Esophagus squamous epithelium (tissue), 5 donors: Measurements from ENCODE around the gene AK2. TPM values are rescaled to one million over a fixed set of nuclear protein-coding genes. Genes with fewer than 3 reads are reported as not detected.
A peak's percentile ranks its signal among the peaks of the same experiment; 100 is the strongest.

ENCODE experiments used
- DNase-seq: peaks from one replicate; lab custom pipeline; 2025; lab: John Stamatoyannopoulos, UW
- H3K27ac ChIP-seq, 4 donors: fragments of 200-600 bp; sonication (generic); one replicate each; pipeline ENCODE4 v1.5.1; 2016 to 2019; ENCODE audit warnings: mild to moderate bottlenecking in 1 of 4
- H3K27me3 ChIP-seq, 4 donors: fragments of 200-600 bp; sonication (generic); 1 replicate in 3 of 4; 2 replicates in 1 of 4; pipeline versions ENCODE4 v1.5.1 to v1.6.0; 2017 to 2021; ENCODE audit warnings: antibody characterized with exemption in 1 of 4
- H3K36me3 ChIP-seq, 3 donors: fragments of 200-600 bp; sonication (generic); one replicate each; pipeline ENCODE4 v1.5.1; 2016 to 2019
- H3K4me1 ChIP-seq, 3 donors: fragments of 200-600 bp; sonication (generic); one replicate each; pipeline ENCODE4 v1.5.1; 2017 to 2019
- H3K4me3 ChIP-seq, 4 donors: fragments of 200-600 bp; sonication (generic); 1 replicate in 3 of 4; 2 replicates in 1 of 4; pipeline ENCODE4 v1.5.1; 2016 to 2019; ENCODE audit warnings: mild to moderate bottlenecking in 2 of 4, moderate library complexity in 1 of 4
- H3K9me3 ChIP-seq, 3 donors: fragments of 200-600 bp; sonication (generic); one replicate each; pipeline ENCODE4 v1.5.1; 2016 to 2019
- CTCF ChIP-seq, 6 experiments: fragments of 450-650 bp in 4 of 6; fragments of 200-600 bp in 2 of 6; sonication (generic) in 2 of 6; IDR thresholded peaks; one replicate each; pipeline ENCODE4 v1.5.1; 2016 to 2019; ENCODE audit warnings: antibody characterized with exemption in 6 of 6, mild to moderate bottlenecking in 4 of 6, moderate library complexity in 4 of 6
- POLR2A ChIP-seq, 4 donors: fragments of 450-650 bp; IDR thresholded peaks; one replicate each; pipeline ENCODE4 v1.6.1; 2017; ENCODE audit warnings: antibody characterized with exemption in 4 of 4, mild to moderate bottlenecking in 4 of 4, moderate library complexity in 3 of 4
- WGBS, 2 donors: methylation state at CpG; one replicate each; pipeline ENCODE4 v1.1.5; 2018; 5-methylcytosine and 5-hydroxymethylcytosine counted together
- intact Hi-C: fragments of 100-400 bp; cut with DNase I; formaldehyde crosslinking; loops from one replicate; pipeline ENCODE4 v1.15.0; 2022
- total RNA-seq, 4 donors: library from RNA; depleted of rRNA; stranded (reverse); fragments of >200 nt; gene quantifications; one replicate each; pipeline ENCODE4 v1.1.0, GENCODE V29; 2016
- donor health status: DM: yes; HTN: yes; CAD: no.

AK2 gene
- total RNA-seq, 4 donors from 2014 or later: 126 to 167 (median 151) TPM

- TF ChIP-seq CTCF (IDR thresholded peaks at IDR 0.05): no peak
- TF ChIP-seq POLR2A (IDR thresholded peaks at IDR 0.05): no peak
- intact Hi-C loops: no loop called here
- 59 to 75% methylated on average over 6 to 8 of the region's 8 CpGs for WGBS, 2 donors
Observed at GRCh38 chr1:33039840-33040239, 3.2 kb upstream of the AK2 start.

DNA sequence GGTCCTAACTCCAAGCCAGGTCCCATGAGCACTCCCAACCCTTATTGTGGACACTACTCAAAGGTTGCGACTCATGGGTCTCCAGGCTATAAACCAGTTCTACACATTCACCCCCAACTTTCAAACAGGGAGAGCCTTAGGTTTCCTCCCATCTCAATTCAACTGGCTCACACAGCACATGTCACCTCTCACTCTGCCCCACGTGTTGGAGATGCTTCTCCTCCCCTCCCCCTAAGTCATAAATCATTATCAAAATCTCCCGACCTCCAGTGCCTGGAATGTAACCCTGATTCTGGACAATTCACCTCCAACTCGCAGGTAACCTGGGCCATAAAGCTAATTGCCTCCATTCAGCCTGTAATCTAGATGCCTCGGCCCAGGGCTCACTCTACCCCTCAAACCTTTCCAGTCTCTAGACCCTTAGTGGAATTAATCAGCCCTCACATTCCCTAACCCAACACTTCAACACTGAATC lies 595 bp downstream of the AK2 start:
- TF ChIP-seq POLR2A (IDR thresholded peaks at IDR 0.05): no peak
- no peak for TF ChIP-seq CTCF (IDR thresholded peaks at IDR 0.05)
- Histone ChIP-seq H3K36me3 (peaks cover 0 to 16% (median 0%) of the 10 kb centered on the region in 3 donors), H3K27ac (peak overlapping the region; percentile 84 to 92 (median 90)), H3K4me1 (peaks cover 9 to 55% (median 14%) of the 10 kb centered on the region in 3 donors), H3K4me3 (peak overlapping the region; percentile 78 to 99 (median 90)), H3K27me3 (no peaks in the 10 kb centered on the region), H3K9me3 (no peaks in the 10 kb centered on the region)
- DNase-seq: no peak
- intact Hi-C loops: no loop called here
- 6 to 9% methylated on average over 5 of the region's 5 CpGs for WGBS, 2 donors

More at GRCh38 chr1:33039840-33040239, 3.2 kb upstream of the AK2 start:
- no peaks in the 10 kb centered on the region for H3K9me3 ChIP-seq
- H3K27me3 ChIP-seq: no peaks in the 10 kb centered on the region
- peaks cover 9 to 20% (median 11%) of the 10 kb centered on the region in 3 donors for H3K4me1 ChIP-seq
- no peak overlapping the region for H3K27ac ChIP-seq
- H3K36me3 ChIP-seq: no peaks in the 10 kb centered on the region
- DNase-seq: no peak
- no peak overlapping the region for H3K4me3 ChIP-seq

- Histone ChIP-seq H3K9me3 (no peaks in the 10 kb centered on the region), H3K4me1 (peaks cover 9 to 70% (median 16%) of the 10 kb centered on the region in 3 donors), H3K27ac (no peak overlapping the region), H3K4me3 (no peak overlapping the region), H3K27me3 (no peaks in the 10 kb centered on the region), H3K36me3 (peaks cover 0 to 24% (median 0%) of the 10 kb centered on the region in 3 donors)
- WGBS, 2 donors: 73 to 76% methylated on average over 6 of the region's 6 CpGs
- no peak for DNase-seq
- TF ChIP-seq CTCF (IDR thresholded peaks at IDR 0.05) (no peak), POLR2A (IDR thresholded peaks at IDR 0.05) (no peak)
- intact Hi-C loops: no loop called here
Observed at GRCh38 chr1:33032126-33032869, 4.4 kb downstream of the AK2 start.

GRCh38 chr1:33031506-33031905 lies 5.2 kb downstream of the AK2 start:
- intact Hi-C loops: no loop called here
- WGBS, 2 donors: 76 to 84% methylated on average over 4 of the region's 4 CpGs
- no peaks in the 10 kb centered on the region for H3K27me3 ChIP-seq
- no peak overlapping the region for H3K4me3 ChIP-seq
- no peak for DNase-seq
- TF ChIP-seq CTCF (IDR thresholded peaks at IDR 0.05) (no peak), POLR2A (IDR thresholded peaks at IDR 0.05) (no peak)
- no peaks in the 10 kb centered on the region for H3K9me3 ChIP-seq
- H3K36me3 ChIP-seq: peaks cover 0 to 24% (median 0%) of the 10 kb centered on the region in 3 donors
- H3K27ac ChIP-seq: no peak overlapping the region
- H3K4me1 ChIP-seq: peaks cover 9 to 70% (median 16%) of the 10 kb centered on the region in 3 donors

GRCh38 chr1:33030575-33030974 lies 6.1 kb downstream of the AK2 start:
- 80 to 93% methylated on average over 2 of the region's 2 CpGs for WGBS, 2 donors
- Histone ChIP-seq H3K4me3 (no peak overlapping the region), H3K36me3 (peaks cover 0 to 24% (median 0%) of the 10 kb centered on the region in 3 donors), H3K27me3 (no peaks in the 10 kb centered on the region), H3K27ac (no peak overlapping the region), H3K4me1 (peaks cover 5 to 71% (median 12%) of the 10 kb centered on the region in 3 donors), H3K9me3 (no peaks in the 10 kb centered on the region)
- TF ChIP-seq POLR2A (IDR thresholded peaks at IDR 0.05) (no peak), CTCF (IDR thresholded peaks at IDR 0.05) (no peak)
- no peak for DNase-seq
- intact Hi-C loops: no loop called here
